Common myeloid progenitor, CD34-positive (primary cell): ENCODE data around the gene WWOX.

ENCODE experiments used
- CTCF ChIA-PET: fragments of 350-600 bp; sonication (Branson Sonifier 250); formaldehyde crosslinking; loops from one replicate; lab custom pipeline; 2021; ENCODE audit warnings: antibody characterized with exemption; lab: Charles Lee
- POLR2A ChIA-PET: fragments of 350-600 bp; sonication (Branson Sonifier 250); formaldehyde crosslinking; loops from one replicate; lab custom pipeline; 2021; ENCODE audit warnings: antibody characterized with exemption; lab: Charles Lee
- DNase-seq, 3 donors: peaks; one replicate each; pipeline versions ENCODE4 v3.0.0 to v3.0.0-alpha.2; 2013
- H3K27ac ChIP-seq, 2 experiments: 1 replicate in 1 of 2; 2 replicates in 1 of 2; pipeline ENCODE4 v1.7.0; 2013; ENCODE audit warnings: inconsistent platforms in 2 of 2, low read length in 2 of 2, mild to moderate bottlenecking in 2 of 2, low read depth in 1 of 2, moderate library complexity in 1 of 2; ENCODE audit not compliant: severe bottlenecking in 2 of 2, insufficient read depth in 1 of 2, poor library complexity in 1 of 2
- H3K27me3 ChIP-seq, 5 experiments: replicated peaks in 2 of 5; 1 replicate in 3 of 5; 2 replicates in 2 of 5; pipeline versions ENCODE4 v1.6.1 to v1.7.0; 2013; ENCODE audit warnings: low read length in 4 of 5, mild to moderate bottlenecking in 2 of 5, moderate library complexity in 2 of 5, inconsistent platforms in 1 of 5; ENCODE audit not compliant: insufficient read depth in 5 of 5, control insufficient read depth in 4 of 5
- H3K36me3 ChIP-seq, 4 experiments: 1 replicate in 2 of 4; 2 replicates in 2 of 4; pipeline versions ENCODE4 v1.6.1 to v1.7.0; 2013; ENCODE audit warnings: low read length in 3 of 4, control low read depth in 1 of 4, mild to moderate bottlenecking in 1 of 4; ENCODE audit not compliant: control insufficient read depth in 4 of 4, insufficient read depth in 4 of 4
- H3K4me1 ChIP-seq, 4 experiments: 1 replicate in 3 of 4; 2 replicates in 1 of 4; pipeline versions ENCODE4 v1.6.1 to v1.7.1; 2013; ENCODE audit warnings: low read length in 3 of 4, mild to moderate bottlenecking in 3 of 4, control low read depth in 1 of 4, inconsistent platforms in 1 of 4, moderate library complexity in 1 of 4; ENCODE audit not compliant: control insufficient read depth in 4 of 4, insufficient read depth in 4 of 4; ENCODE audit errors: control extremely low read depth in 1 of 4
- H3K4me3 ChIP-seq, 7 experiments: 1 replicate in 4 of 7; 2 replicates in 3 of 7; pipeline versions ENCODE4 v1.5.1 to v1.7.0; 2013; ENCODE audit warnings: mild to moderate bottlenecking in 7 of 7, low read length in 6 of 7, moderate library complexity in 6 of 7, inconsistent platforms in 2 of 7, low read depth in 2 of 7, control low read depth in 1 of 7; ENCODE audit not compliant: insufficient read depth in 4 of 7, control insufficient read depth in 1 of 7; ENCODE audit errors: extremely low read depth in 1 of 7
- H3K9me3 ChIP-seq, 5 experiments: 1 replicate in 4 of 5; 2 replicates in 1 of 5; pipeline versions ENCODE4 v1.6.1 to v1.7.1; 2013; ENCODE audit warnings: low read length in 4 of 5, mild to moderate bottlenecking in 2 of 5, inconsistent platforms in 1 of 5, low read depth in 1 of 5, moderate library complexity in 1 of 5; ENCODE audit not compliant: control insufficient read depth in 4 of 5, insufficient read depth in 2 of 5; ENCODE audit errors: control extremely low read depth in 1 of 5
- WGBS: methylation state at CpG from one replicate; pipeline ENCODE4 v1.1.5; 2013; ENCODE audit not compliant: insufficient coverage; 5-methylcytosine and 5-hydroxymethylcytosine counted together

WWOX gene

DNA sequence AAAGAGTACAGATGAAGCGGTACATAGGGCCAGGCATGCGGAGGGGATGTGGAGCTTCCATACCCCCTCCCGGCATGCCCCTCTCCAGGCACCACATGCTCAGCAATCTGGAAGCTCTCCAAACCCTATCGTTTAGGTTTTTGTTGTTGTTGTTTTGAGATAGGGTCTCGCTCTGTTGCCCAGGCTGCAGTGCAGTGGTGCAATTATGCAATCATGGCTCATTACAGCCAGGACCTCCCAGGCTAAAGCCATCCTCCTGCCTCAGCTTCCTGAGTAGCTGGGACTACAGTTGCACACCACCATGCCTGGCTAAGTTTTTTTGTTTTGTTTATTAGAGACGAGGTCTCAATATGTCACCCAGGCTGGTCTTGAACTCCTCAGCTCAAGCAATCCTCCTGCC, 50.8 kb downstream of the WWOX start:
- POLR2A ChIA-PET, result interaction anchor here (0.6 kb wide), 1 partner anchor 181 kb away, joined by 3 read pairs; no protein-coding TSS in a partner anchor

GRCh38 chr16:78154729-78155461, 55.4 kb downstream of the WWOX start:
- H3K27me3 ChIP-seq, result no peaks in the 10 kb centered on the region
- peaks cover 0 to 13% (median 0%) of the 10 kb centered on the region in 5 experiments for H3K9me3 ChIP-seq
- CTCF ChIA-PET, result no interaction called here

More for the DNA sequence above, 50.8 kb downstream of the WWOX start:
- CTCF ChIA-PET, result interaction anchor here (1.1 kb wide), 1 partner anchor 17 kb away, joined by 3 read pairs; no protein-coding TSS in a partner anchor
- Histone ChIP-seq H3K36me3 (no peaks in the 10 kb centered on the region), H3K4me3 (no peak overlapping the region), H3K9me3 (no peaks in the 10 kb centered on the region), H3K4me1 (peaks cover 0 to 14% (median 3%) of the 10 kb centered on the region in 4 experiments), H3K27ac (no peak overlapping the region), H3K27me3 (no peaks in the 10 kb centered on the region)
- no peak for DNase-seq
- WGBS, result 100% methylated on average over 4 of the region's 6 CpGs

DNA sequence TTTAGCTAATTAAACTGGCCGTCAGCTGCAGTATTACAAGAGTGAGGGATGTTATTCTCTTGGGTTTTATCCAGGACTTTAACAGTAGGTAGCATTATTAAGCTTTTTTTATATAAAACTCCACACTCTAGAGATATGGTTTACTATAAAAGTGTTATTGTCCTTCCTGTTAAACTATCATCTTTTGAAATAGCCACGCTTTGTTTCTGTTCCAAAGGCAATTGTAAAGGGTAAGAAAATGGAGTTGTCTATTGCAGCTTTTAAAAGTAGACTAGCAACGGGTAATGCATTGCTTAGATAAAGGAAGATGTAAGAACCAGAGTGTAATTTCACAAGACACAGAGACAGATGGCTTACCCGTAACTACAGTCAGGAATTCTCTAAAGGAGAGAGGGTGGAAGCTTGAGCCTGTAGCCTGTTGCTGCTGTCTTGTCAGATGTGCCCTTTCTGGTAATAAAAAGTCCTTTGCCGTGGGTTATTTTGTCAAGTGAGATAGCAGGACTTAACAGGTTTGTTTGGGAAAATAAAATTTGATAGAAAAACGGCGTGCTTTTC, 56.4 kb downstream of the WWOX start:
- ChIA-PET POLR2A (interaction anchor here (0.6 kb wide), 1 partner anchor 23 kb away, joined by 4 read pairs; no protein-coding TSS in a partner anchor), CTCF (interaction anchor here (0.8 kb wide), 1 partner anchor 37 kb away, joined by 3 read pairs; no protein-coding TSS in a partner anchor)
- H3K4me3 ChIP-seq, result no peak overlapping the region
- WGBS, result 100% methylated on average over 3 of the region's 7 CpGs
- H3K9me3 ChIP-seq, result peaks cover 0 to 18% (median 0%) of the 10 kb centered on the region in 5 experiments
- H3K4me1 ChIP-seq, result no peaks in the 10 kb centered on the region
- peaks cover 0 to 2% (median 0%) of the 10 kb centered on the region in 4 experiments for H3K36me3 ChIP-seq
- H3K27ac ChIP-seq, result no peak overlapping the region
- no peak for DNase-seq
- no peaks in the 10 kb centered on the region for H3K27me3 ChIP-seq

More at GRCh38 chr16:78154729-78155461, 55.4 kb downstream of the WWOX start:
- H3K4me3 ChIP-seq, result no peak overlapping the region
- H3K36me3 ChIP-seq, result peaks cover 0 to under 1% (median 0%) of the 10 kb centered on the region in 4 experiments
- no peaks in the 10 kb centered on the region for H3K4me1 ChIP-seq
- POLR2A ChIA-PET, result interaction anchor here (0.6 kb wide), 1 partner anchor 24 kb away, joined by 4 read pairs; no protein-coding TSS in a partner anchor
- no peak for DNase-seq
- H3K27ac ChIP-seq, result no peak overlapping the region
- 82% methylated on average over 4 of the region's 5 CpGs for WGBS

DNA sequence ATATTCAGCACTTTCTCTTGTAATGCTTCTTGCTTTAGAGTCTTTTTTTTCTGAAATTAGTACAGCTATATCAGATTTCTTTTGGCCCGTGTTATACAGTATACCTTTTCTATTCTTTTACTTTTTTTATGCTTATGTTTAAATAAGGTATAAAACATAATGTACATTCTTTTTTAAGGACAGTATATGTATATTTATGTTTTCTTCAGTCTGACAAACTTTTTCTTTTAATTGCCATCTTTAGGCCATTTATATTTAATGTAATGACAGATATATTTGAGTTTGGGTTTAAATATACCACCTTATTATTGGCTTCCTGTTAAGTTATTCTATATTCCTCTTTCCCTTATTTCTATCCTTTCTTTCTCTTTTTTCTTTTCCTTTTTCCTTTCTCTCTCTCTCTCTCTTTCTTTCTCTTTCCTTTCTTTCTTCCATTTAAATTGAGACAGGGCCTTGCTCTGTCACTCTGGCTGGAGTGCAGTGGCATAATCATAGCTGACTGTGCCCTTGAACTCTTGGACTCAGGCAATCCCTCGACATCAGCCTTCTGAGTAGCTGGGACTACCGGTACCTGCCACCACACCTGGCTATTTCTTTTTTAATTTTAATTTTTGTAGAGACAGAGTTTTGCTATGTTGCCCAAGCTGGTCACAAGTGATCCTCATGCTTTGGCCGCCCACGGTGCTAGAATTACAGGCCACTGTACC, 61.7 kb downstream of the WWOX start:
- ChIA-PET CTCF (interaction anchor here (0.6 kb wide), 1 partner anchor 1597 kb away, joined by 3 read pairs; no protein-coding TSS in a partner anchor), POLR2A (no interaction called here)
- no peak overlapping the region for H3K4me3 ChIP-seq
- peaks cover 0 to 2% (median 0%) of the 10 kb centered on the region in 4 experiments for H3K36me3 ChIP-seq
- no peaks in the 10 kb centered on the region for H3K27me3 ChIP-seq
- DNase-seq, result no peak
- no peaks in the 10 kb centered on the region for H3K4me1 ChIP-seq
- H3K9me3 ChIP-seq, result peaks cover 0 to 18% (median 3%) of the 10 kb centered on the region in 5 experiments
- no peak overlapping the region for H3K27ac ChIP-seq
- WGBS, result 93% methylated on average over 3 of the region's 5 CpGs

- POLR2A ChIA-PET, result no interaction called here
- no peak for DNase-seq
- Histone ChIP-seq H3K27me3 (no peaks in the 10 kb centered on the region), H3K27ac (no peak overlapping the region), H3K4me3 (no peak overlapping the region), H3K9me3 (peaks cover 0 to 11% (median 0%) of the 10 kb centered on the region in 5 experiments), H3K36me3 (peaks cover 0 to 7% (median 2%) of the 10 kb centered on the region in 4 experiments), H3K4me1 (no peaks in the 10 kb centered on the region)
- CTCF ChIA-PET, result no interaction called here
- 100% methylated on average over 8 of the region's 12 CpGs for WGBS
These were observed 64.6 kb downstream of the WWOX start for GRCh38 chr16:78163772-78164670.

GRCh38 chr16:78170494-78170933, 71.1 kb downstream of the WWOX start:
- WGBS, result 100% methylated on average over 2 of the region's 2 CpGs
- ChIA-PET POLR2A (interaction anchor here (0.6 kb wide), 1 partner anchor 748 kb away, joined by 3 read pairs; no protein-coding TSS in a partner anchor), CTCF (no interaction called here)
- Histone ChIP-seq H3K27ac (no peak overlapping the region), H3K4me1 (no peaks in the 10 kb centered on the region), H3K27me3 (no peaks in the 10 kb centered on the region), H3K9me3 (peaks cover 0 to 2% (median 0%) of the 10 kb centered on the region in 5 experiments), H3K36me3 (peaks cover 0 to 7% (median 1%) of the 10 kb centered on the region in 4 experiments), H3K4me3 (no peak overlapping the region)
- no peak for DNase-seq
